HG02623 (cell line): Measurements from ENCODE around the gene EPHB2.
"Not testable (repeated sequence)": the region's sequence is repeated elsewhere in the genome, so short reads cannot be mapped to it uniquely, and the experiment has no call there.

ENCODE experiments used
- ATAC-seq: cut with Tn5 transposase; IDR thresholded peaks from one replicate; pipeline ENCODE4 v1.9.1; 2021; ENCODE audit warnings: moderate library complexity; ENCODE audit not compliant: unreplicated experiment

The EPHB2 gene

GRCh38 chr1:22932803-22933470, 222.3 kb downstream of the EPHB2 start:
- no peak for ATAC-seq

- no peak for ATAC-seq
Measured at GRCh38 chr1:22935433-22935832, 224.8 kb downstream of the EPHB2 start.

- no peak for ATAC-seq
Measured at GRCh38 chr1:22936681-22937080, 226.0 kb downstream of the EPHB2 start.

- ATAC-seq = no peak
Measured at GRCh38 chr1:22941257-22941656, 230.6 kb downstream of the EPHB2 start.

- no peak for ATAC-seq
Measured at GRCh38 chr1:22944346-22945055, 233.9 kb downstream of the EPHB2 start.

GRCh38 chr1:22945171-22945570, 234.5 kb downstream of the EPHB2 start:
- ATAC-seq = not testable (repeated sequence)

- no peak for ATAC-seq
Measured at GRCh38 chr1:22949822-22950331, 239.2 kb downstream of the EPHB2 start.

GRCh38 chr1:22951796-22952195, 241.2 kb downstream of the EPHB2 start:
- ATAC-seq = no peak

GRCh38 chr1:22952694-22953056, 242.0 kb downstream of the EPHB2 start:
- ATAC-seq = no peak

GRCh38 chr1:22953057-22953739, 242.6 kb downstream of the EPHB2 start:
- no peak for ATAC-seq

GRCh38 chr1:22953740-22954141, 243.1 kb downstream of the EPHB2 start:
- ATAC-seq = no peak

- no peak for ATAC-seq
Measured at GRCh38 chr1:22955146-22955545, 244.5 kb downstream of the EPHB2 start.

- ATAC-seq = no peak
Measured at GRCh38 chr1:22957066-22957465, 246.4 kb downstream of the EPHB2 start.

GRCh38 chr1:22958556-22958955, 247.9 kb downstream of the EPHB2 start:
- ATAC-seq = no peak

GRCh38 chr1:22959545-22960360, 249.1 kb downstream of the EPHB2 start:
- ATAC-seq = no peak

- no peak for ATAC-seq
Measured at GRCh38 chr1:22962558-22962957, 251.9 kb downstream of the EPHB2 start.

GRCh38 chr1:22963044-22963677, 252.5 kb downstream of the EPHB2 start:
- no peak for ATAC-seq

GRCh38 chr1:22966309-22966708, 255.7 kb downstream of the EPHB2 start:
- ATAC-seq = no peak

GRCh38 chr1:22967833-22968232, 257.2 kb downstream of the EPHB2 start:
- ATAC-seq = no peak

- no peak for ATAC-seq
Measured at GRCh38 chr1:22969304-22969709, 258.7 kb downstream of the EPHB2 start.

- no peak for ATAC-seq
Measured at GRCh38 chr1:22970096-22970495, 259.5 kb downstream of the EPHB2 start.
